Sigmoid colon (tissue), 7 donors: ENCODE measurements around the gene PEX6. TPM values are rescaled to one million over a fixed set of nuclear protein-coding genes. Genes with fewer than 3 reads are reported as not detected.

ENCODE experiments used
- DNase-seq: peaks from one replicate; pipeline ENCODE4 v3.0.0-alpha.2; 2019
- H3K27ac ChIP-seq, 4 donors: fragments of 200-600 bp; sonication (generic); one replicate each; pipeline ENCODE4 v1.5.1; 2016 to 2019; ENCODE audit warnings: mild to moderate bottlenecking in 1 of 4
- H3K27me3 ChIP-seq, 3 donors: fragments of 200-600 bp; sonication (generic); one replicate each; pipeline ENCODE4 v1.5.1; 2019; ENCODE audit warnings: mild to moderate bottlenecking in 1 of 3
- H3K36me3 ChIP-seq, 4 donors: fragments of 200-600 bp; sonication (generic); one replicate each; pipeline ENCODE4 v1.5.1; 2016 to 2019
- H3K4me1 ChIP-seq, 4 donors: fragments of 200-600 bp; sonication (generic); one replicate each; pipeline ENCODE4 v1.5.1; 2017 to 2019
- H3K4me3 ChIP-seq, 4 donors: fragments of 200-600 bp; sonication (generic); one replicate each; pipeline ENCODE4 v1.5.1; 2017 to 2019; ENCODE audit warnings: mild to moderate bottlenecking in 2 of 4, moderate library complexity in 1 of 4
- H3K9me3 ChIP-seq, 4 donors: fragments of 200-600 bp in 3 of 4; sonication (generic) in 3 of 4; one replicate each; pipeline versions ENCODE4 v1.5.1 to v1.6.1; 2013 to 2019
- CTCF ChIP-seq, 4 experiments: fragments of 450-650 bp in 3 of 4; fragments of 200-600 bp in 1 of 4; IDR thresholded peaks; one replicate each; pipeline ENCODE4 v1.5.1; 2016 to 2019; ENCODE audit warnings: antibody characterized with exemption in 4 of 4, mild to moderate bottlenecking in 3 of 4, moderate library complexity in 2 of 4
- EP300 ChIP-seq, 4 donors: sonication (generic); formaldehyde crosslinking; IDR thresholded peaks; one replicate each; pipeline ENCODE4 v1.6.1; 2017; ENCODE audit warnings: antibody characterized with exemption in 4 of 4
- POLR2A ChIP-seq, 2 donors: fragments of 450-650 bp; IDR thresholded peaks; one replicate each; pipeline ENCODE4 v1.6.1; 2016; ENCODE audit warnings: antibody characterized with exemption in 2 of 2, mild to moderate bottlenecking in 2 of 2, moderate library complexity in 2 of 2
- POLR2AphosphoS5 ChIP-seq, 4 donors: sonication (generic); formaldehyde crosslinking; IDR thresholded peaks; one replicate each; pipeline ENCODE4 v1.6.1; 2017; ENCODE audit warnings: antibody characterized with exemption in 4 of 4
- whole genome bisulfite sequencing, 2 donors: extraction: QIAGEN DNeasy Blood & Tissue Kit; methylation state at CpG; one replicate each; pipeline ENCODE4 v1.1.7; 2013; 5-methylcytosine and 5-hydroxymethylcytosine counted together
- intact Hi-C: fragments of 100-400 bp; cut with DNase I; formaldehyde crosslinking; loops from one replicate; pipeline ENCODE4 v1.15.1; 2023
- polyA plus RNA-seq, 3 donors: library from polyadenylated mRNA; stranded (reverse); fragments of 200-250 nt; gene quantifications; one replicate each; pipeline ENCODE4 v1.2.3, GENCODE V29; 2013
- total RNA-seq, 4 donors: library from RNA; depleted of rRNA; stranded (reverse); fragments of >200 nt; gene quantifications; one replicate each; pipeline ENCODE4 v1.1.0, GENCODE V29; 2016
- donor health status: healthy with polysubstance abuse.
- donor health status: Bipolar disorder and iron deficiency.
- donor health status: healthy.

Gene PEX6
- total and polyA plus RNA-seq, 7 donors, result 10.2 to 21.5 (median 18.2) TPM

GRCh38 chr6:42923666-42924065, 55.3 kb downstream of the PEX6 start:
- no peak overlapping the region for H3K4me3 ChIP-seq
- intact Hi-C loops, result no loop called here
- no peaks in the 10 kb centered on the region for H3K36me3 ChIP-seq
- WGBS, 2 donors, result 86 to 89% methylated on average over 2 of the region's 2 CpGs
- H3K9me3 ChIP-seq, result no peaks in the 10 kb centered on the region
- no peak overlapping the region for H3K27ac ChIP-seq
- H3K27me3 ChIP-seq, result peaks cover 0 to 9% (median 8%) of the 10 kb centered on the region in 3 donors
- DNase-seq, result no peak
- no peak for TF ChIP-seq EP300 (IDR thresholded peaks at IDR 0.05)
- TF ChIP-seq CTCF (IDR thresholded peaks at IDR 0.05), result no peak
- TF ChIP-seq POLR2A (IDR thresholded peaks at IDR 0.05), result no peak
- no peak for TF ChIP-seq POLR2AphosphoS5 (IDR thresholded peaks at IDR 0.05)
- H3K4me1 ChIP-seq, result peaks cover 0 to 12% (median 6%) of the 10 kb centered on the region in 4 donors

GRCh38 chr6:42921801-42922200, 57.2 kb downstream of the PEX6 start:
- no peak for TF ChIP-seq POLR2AphosphoS5 (IDR thresholded peaks at IDR 0.05)
- no peak for TF ChIP-seq CTCF (IDR thresholded peaks at IDR 0.05)
- no peak for TF ChIP-seq POLR2A (IDR thresholded peaks at IDR 0.05)
- no peak for TF ChIP-seq EP300 (IDR thresholded peaks at IDR 0.05)
- WGBS, 2 donors, result 70 to 82% methylated on average over 6 of the region's 6 CpGs
- intact Hi-C loops, result no loop called here

GRCh38 chr6:42916288-42916687, 62.7 kb downstream of the PEX6 start:
- TF ChIP-seq CTCF (IDR thresholded peaks at IDR 0.05) (no peak), POLR2AphosphoS5 (IDR thresholded peaks at IDR 0.05) (no peak), POLR2A (IDR thresholded peaks at IDR 0.05) (no peak), EP300 (IDR thresholded peaks at IDR 0.05) (no peak)
- Histone ChIP-seq H3K27ac (no peak overlapping the region), H3K9me3 (no peaks in the 10 kb centered on the region), H3K27me3 (peaks cover 4 to 24% (median 7%) of the 10 kb centered on the region in 3 donors), H3K4me3 (no peak overlapping the region), H3K4me1 (peaks cover 0 to 8% (median 6%) of the 10 kb centered on the region in 4 donors), H3K36me3 (no peaks in the 10 kb centered on the region)
- intact Hi-C loops, result no loop called here
- WGBS, 2 donors, result 84 to 95% methylated on average over 1 of the region's 1 CpG
- no peak for DNase-seq

More at GRCh38 chr6:42921801-42922200, 57.2 kb downstream of the PEX6 start:
- Histone ChIP-seq H3K9me3 (no peaks in the 10 kb centered on the region), H3K27ac (no peak overlapping the region), H3K27me3 (peaks cover 0 to 9% (median 8%) of the 10 kb centered on the region in 3 donors), H3K4me1 (no peaks in the 10 kb centered on the region), H3K4me3 (no peak overlapping the region), H3K36me3 (no peaks in the 10 kb centered on the region)
- DNase-seq, result no peak

GRCh38 chr6:42915732-42916131, 63.2 kb downstream of the PEX6 start, which contains the start of gene PTCRA:
Gene PTCRA (plus strand): TSS chr6:42916053. CDS start chr6:42916070, 17 bp downstream.
- no peaks in the 10 kb centered on the region for H3K36me3 ChIP-seq
- no peak within 1 kb of the TSS for H3K27ac ChIP-seq
- H3K9me3 ChIP-seq, result no peaks in the 10 kb centered on the region
- 62 to 82% methylated on average over 10 of the region's 10 CpGs for WGBS, 2 donors
- H3K4me1 ChIP-seq, result peaks cover 0 to 12% (median 7%) of the 10 kb centered on the region in 4 donors
- H3K4me3 ChIP-seq, result no peak within 1 kb of the TSS
- TF ChIP-seq POLR2A (IDR thresholded peaks at IDR 0.05) (no peak), POLR2AphosphoS5 (IDR thresholded peaks at IDR 0.05) (no peak), EP300 (IDR thresholded peaks at IDR 0.05) (no peak), CTCF (IDR thresholded peaks at IDR 0.05) (no peak)
- intact Hi-C loops, result no loop called here
- DNase-seq, result no peak
- H3K27me3 ChIP-seq, result peaks cover 4 to 27% (median 7%) of the 10 kb centered on the region in 3 donors

GRCh38 chr6:42914546-42914945, 64.4 kb downstream of the PEX6 start:
- H3K4me3 ChIP-seq, result no peak overlapping the region
- DNase-seq, result no peak
- TF ChIP-seq EP300 (IDR thresholded peaks at IDR 0.05), result no peak
- TF ChIP-seq POLR2A (IDR thresholded peaks at IDR 0.05), result no peak
- TF ChIP-seq CTCF (IDR thresholded peaks at IDR 0.05), result no peak
- no peak for TF ChIP-seq POLR2AphosphoS5 (IDR thresholded peaks at IDR 0.05)
- peaks cover 4 to 27% (median 7%) of the 10 kb centered on the region in 3 donors for H3K27me3 ChIP-seq
- no peaks in the 10 kb centered on the region for H3K36me3 ChIP-seq
- no peaks in the 10 kb centered on the region for H3K9me3 ChIP-seq
- 64 to 82% methylated on average over 4 of the region's 4 CpGs for WGBS, 2 donors
- H3K4me1 ChIP-seq, result peaks cover 0 to 12% (median 7%) of the 10 kb centered on the region in 4 donors
- H3K27ac ChIP-seq, result no peak overlapping the region
- intact Hi-C loops, result no loop called here
